NCI-H2196 treated with DMSO at 0.1 percent for 48 hours (cell line): Measurements from ENCODE around the gene PAF1.

Source experiments
- DNase-seq: peaks from one replicate; lab custom pipeline; 2025; ENCODE audit not compliant: unreplicated experiment; lab: John Stamatoyannopoulos, UW

PAF1 gene

GRCh38 chr19:39406656-39407409 is 15.9 kb upstream of the PAF1 start, which contains the start of gene ZFP36:
ZFP36 (plus strand) TSS chr19:39406847; CDS start chr19:39406905, 58 bp downstream.
- peak; percentile 49 for DNase-seq

DNA sequence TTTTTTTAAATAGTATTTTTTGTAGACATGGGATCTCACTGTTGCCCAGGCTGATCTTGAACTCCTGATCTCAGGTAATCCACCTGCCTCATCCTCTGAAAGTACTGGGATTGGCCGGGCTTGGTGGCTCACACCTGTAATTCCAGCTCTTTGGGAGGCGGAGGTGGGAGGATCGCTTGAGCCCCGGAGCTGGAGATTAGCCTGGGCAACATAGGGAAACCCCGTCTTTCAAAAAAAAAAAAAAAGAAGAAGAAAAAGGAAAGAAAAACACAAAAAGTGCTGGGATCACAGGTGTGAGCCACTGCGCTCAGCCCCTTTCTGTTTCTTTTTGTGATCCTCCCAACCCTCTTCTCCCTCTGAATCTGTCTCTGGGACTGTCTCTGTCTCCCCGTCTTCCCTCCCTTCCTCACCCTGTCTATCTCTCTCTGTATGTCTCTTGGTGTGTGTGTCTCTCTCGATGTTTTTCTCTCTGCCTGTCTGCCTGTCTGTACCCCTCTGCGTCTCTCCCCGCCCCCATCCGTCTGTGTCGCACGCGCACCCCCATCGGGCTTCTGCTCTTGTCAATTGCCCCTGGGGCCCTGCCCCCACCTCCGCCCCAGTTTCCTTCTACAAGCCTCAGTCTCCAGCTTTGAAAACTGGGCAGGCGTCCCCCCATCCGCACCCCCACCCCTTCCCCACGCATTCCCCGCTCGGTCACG is 15.2 kb upstream of the PAF1 start:
- no peak for DNase-seq

GRCh38 chr19:39405261-39405957 is 14.5 kb upstream of the PAF1 start:
- DNase-seq = no peak

- DNase-seq = no peak
Observed at GRCh38 chr19:39403331-39404312, 12.7 kb upstream of the PAF1 start.

DNA sequence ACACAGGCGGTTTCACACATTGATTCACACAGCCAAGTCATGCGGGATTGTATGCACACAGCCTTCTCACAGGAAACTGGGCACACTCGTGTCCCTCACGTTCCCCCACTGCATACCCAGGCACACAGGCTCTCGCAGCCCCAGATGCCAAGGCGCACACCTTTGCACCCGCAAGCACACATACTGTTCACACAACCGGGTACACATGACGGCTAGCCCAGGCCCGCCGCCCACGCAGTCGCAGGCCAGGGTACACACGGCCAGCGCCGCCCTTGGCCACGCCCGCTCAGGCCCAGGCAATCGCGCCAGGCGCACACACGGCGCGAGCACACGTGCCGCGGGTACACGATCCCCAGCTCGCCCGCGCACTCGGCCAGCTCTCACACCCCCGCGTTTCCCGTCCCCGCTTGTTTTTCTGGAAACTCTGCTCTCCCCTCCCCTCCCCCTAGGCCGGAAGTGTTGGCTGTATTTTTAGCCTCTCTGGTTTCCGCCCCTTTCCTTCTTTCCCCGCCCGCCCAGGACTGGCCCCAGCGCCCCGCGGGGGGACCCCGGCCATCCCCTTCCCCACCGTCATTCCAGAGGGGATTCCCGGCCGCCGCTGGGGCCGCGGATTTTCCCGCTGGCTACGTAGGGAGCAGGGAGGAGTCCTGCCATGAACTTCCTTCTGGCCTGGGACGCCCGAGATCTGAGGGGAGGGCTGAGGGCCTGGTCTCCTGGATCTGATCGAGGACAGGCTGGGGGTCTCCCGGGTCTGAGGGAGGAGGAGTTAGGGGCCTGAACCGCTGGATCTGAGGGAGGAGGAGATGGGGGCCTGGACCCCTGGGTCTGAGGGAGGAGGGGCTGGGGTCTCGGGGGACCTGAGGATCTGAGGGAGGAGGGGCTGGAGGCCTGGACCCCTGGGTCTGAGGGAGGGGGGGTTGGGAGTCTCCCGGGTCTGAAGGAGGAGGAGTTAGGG is 11.7 kb upstream of the PAF1 start:
- peak; percentile 73 for DNase-seq

GRCh38 chr19:39401549-39402345 is 10.8 kb upstream of the PAF1 start:
- DNase-seq = no peak

- no peak for DNase-seq
Observed at GRCh38 chr19:39401070-39401548, 10.2 kb upstream of the PAF1 start.

DNA sequence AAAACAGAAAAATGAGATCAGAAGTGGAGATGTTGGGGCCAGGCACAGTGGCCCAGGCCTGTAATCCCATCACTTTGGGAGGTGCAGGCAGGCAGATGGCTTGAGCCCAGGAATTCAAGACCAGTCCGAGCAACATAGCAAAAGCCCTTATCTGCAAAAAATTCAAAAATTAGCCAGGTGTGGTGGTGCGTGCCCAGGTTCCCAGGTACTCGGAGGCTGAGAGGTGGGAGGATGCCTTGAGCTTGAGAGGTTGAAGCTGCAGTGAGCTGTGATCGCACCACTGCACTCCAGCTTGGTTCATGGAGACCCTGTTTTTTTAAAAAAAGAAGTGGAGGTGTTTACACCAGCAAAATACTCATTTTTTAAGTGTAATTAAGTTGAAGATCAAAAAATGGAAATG is 9.2 kb upstream of the PAF1 start:
- DNase-seq = no peak

- no peak for DNase-seq
Observed at GRCh38 chr19:39399668-39400050, 8.8 kb upstream of the PAF1 start.

- DNase-seq = no peak
Observed at GRCh38 chr19:39398297-39398864, 7.5 kb upstream of the PAF1 start.

DNA sequence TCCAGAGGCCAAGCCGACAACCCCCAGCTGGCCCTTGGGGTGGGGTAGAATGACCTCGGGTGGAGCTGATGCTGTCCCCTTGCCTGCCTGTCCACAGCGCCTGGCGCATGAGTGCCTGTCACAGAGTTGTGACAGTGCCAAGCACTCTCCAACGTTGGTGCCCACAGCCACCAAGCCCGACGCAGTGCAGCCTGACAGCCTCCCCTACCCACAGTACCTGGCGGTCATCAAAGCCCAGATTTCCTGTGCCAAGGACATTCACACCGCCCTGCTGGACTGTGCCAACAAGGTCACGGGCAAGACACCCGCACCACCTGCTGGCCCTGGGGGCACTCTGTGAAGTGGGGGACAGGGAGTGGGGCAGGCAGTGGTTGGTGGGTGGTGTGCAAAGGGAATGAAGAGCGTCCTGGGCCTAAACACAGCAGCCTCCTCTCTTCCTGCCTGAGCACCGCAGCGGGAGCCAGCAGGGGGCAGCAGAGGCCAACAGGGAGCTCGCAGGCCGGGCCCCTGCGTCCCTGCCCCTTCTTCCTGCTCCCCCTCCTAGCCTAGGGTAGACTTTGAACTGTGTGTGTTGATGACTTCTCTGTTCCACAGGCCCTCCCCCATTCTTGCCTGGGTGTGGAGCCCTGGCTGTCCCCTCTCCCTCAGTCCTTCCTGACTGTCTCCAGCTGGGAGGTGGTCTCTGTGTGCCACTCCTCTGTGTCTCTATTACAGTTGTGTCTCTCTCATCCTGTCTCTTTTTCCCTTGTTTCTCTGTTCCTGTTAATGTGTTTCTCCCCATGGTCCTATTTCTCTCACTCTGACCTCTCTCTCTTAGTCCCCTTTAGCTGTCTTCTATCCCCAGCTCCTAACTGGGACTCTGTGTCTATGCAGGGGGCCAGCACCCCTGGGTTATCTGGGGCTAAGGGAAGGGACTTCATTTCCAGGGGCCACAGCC is 6.7 kb upstream of the PAF1 start:
- DNase-seq = peak; percentile 62

- DNase-seq = no peak
Observed at GRCh38 chr19:39390451-39390750, 505 bp downstream of the PAF1 start.

DNA sequence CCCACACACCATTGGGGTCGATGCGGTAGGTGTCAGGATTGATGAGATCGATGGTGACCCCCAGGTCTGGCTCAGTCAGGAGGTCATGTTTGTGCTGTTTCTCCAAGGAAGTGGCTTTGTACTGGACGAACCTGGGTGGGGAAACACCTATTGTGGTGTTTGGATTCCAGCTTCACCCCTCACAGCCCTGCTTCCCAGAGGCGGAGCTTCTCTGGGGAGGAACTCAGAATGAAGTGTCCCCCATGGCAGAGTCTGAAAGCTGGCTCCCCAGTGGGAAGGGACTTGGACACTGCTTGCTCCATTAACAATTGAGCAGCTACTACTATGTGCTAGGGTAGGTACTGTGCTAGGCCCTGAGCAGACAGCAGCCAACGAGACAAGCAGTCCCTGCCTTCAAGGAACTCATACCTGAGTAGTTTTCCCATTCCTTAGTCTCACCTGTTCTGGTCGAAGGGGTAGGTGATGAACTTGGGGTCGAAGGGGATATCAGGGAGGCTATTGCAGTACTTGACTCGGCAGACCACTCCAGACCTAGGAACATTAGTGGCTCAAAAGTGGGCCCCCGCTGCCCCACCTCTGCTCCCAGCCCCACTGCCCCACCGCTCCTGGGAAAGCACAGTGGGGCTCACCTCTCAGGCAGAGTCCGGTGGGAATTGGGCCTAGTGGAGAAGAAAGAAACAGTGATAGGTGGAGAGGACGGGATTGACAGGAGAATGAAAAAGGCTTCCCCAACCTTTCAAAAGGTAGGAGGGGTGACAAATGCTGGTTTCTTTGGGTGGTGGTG is 1.1 kb downstream of the PAF1 start:
- DNase-seq = no peak

DNA sequence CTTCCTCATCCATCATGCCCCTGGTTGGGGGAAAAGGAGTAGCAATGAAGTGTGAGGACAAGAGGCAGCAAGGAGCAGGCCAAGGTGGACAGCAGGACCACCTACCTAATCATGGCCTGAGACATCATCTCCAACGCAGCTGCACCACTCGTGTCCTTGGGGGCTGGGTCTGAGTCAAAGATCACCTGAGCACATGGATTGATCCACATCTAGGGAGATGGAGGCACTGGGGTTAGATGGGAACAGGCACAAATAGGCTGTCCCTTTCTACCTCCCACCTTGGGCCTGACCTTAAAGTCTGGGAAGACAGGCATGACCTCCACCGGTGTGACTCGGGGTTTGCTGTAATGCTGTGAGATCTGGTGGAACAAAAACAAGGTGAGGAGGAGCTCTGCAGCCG is 2.2 kb downstream of the PAF1 start:
- no peak for DNase-seq

- no peak for DNase-seq
Observed at GRCh38 chr19:39386557-39386956, 4.3 kb downstream of the PAF1 start.

GRCh38 chr19:39385629-39386411 is 5.1 kb downstream of the PAF1 start:
- no peak for DNase-seq
